IPS DF 6.9 (cell line): ENCODE results near the gene FZD7.

ENCODE experiments used
- DNase-seq: peaks from one replicate; pipeline ENCODE4 v3.0.0-alpha.2; 2013; ENCODE audit warnings: low read depth, low spot score
- H3K27ac ChIP-seq: one replicate; pipeline ENCODE4 v1.5.1; 2013; ENCODE audit warnings: low read length, control low read depth
- H3K27me3 ChIP-seq: 2 replicates; pipeline ENCODE4 v1.6.1; 2013; ENCODE audit warnings: mild to moderate bottlenecking, low read length; ENCODE audit not compliant: control insufficient read depth, insufficient read depth
- H3K36me3 ChIP-seq: 2 replicates; pipeline ENCODE4 v1.6.1; 2013; ENCODE audit warnings: low read length; ENCODE audit not compliant: control insufficient read depth, insufficient read depth
- H3K4me1 ChIP-seq: 2 replicates; pipeline ENCODE4 v1.6.1; 2013; ENCODE audit warnings: low read length; ENCODE audit not compliant: control insufficient read depth, insufficient read depth
- H3K4me3 ChIP-seq: 2 replicates; pipeline ENCODE4 v1.5.1; 2013; ENCODE audit warnings: mild to moderate bottlenecking, low read length
- H3K9me3 ChIP-seq: 2 replicates; pipeline ENCODE4 v1.6.1; 2013; ENCODE audit warnings: low read length, inconsistent platforms; ENCODE audit not compliant: control insufficient read depth, insufficient read depth
- WGBS: extraction: QIAGEN DNeasy Blood & Tissue Kit; methylation state at CpG from one replicate; pipeline ENCODE4 v1.1.7; 2013; ENCODE audit warnings: mixed read lengths, missing lambda C conversion rate; ENCODE audit not compliant: insufficient read length, insufficient coverage; 5-methylcytosine and 5-hydroxymethylcytosine counted together

FZD7 gene

GRCh38 chr2:202066875-202067274, 33.2 kb downstream of the FZD7 start:
- no CpG with 5 or more reads among the region's 2 CpGs for WGBS
- Histone ChIP-seq H3K9me3 (no peaks in the 10 kb centered on the region), H3K36me3 (no peaks in the 10 kb centered on the region), H3K4me3 (no peak overlapping the region), H3K27me3 (no peaks in the 10 kb centered on the region), H3K4me1 (peaks cover 5% of the 10 kb centered on the region; the same call in 1 of the 2 replicates), H3K27ac (no peak overlapping the region)
- DNase-seq: no peak

GRCh38 chr2:202067589-202067988, 33.9 kb downstream of the FZD7 start:
- H3K9me3 ChIP-seq: no peaks in the 10 kb centered on the region
- H3K4me1 ChIP-seq: peaks cover 5% of the 10 kb centered on the region; the same call in 1 of the 2 replicates
- no peak for DNase-seq
- no peak overlapping the region for H3K4me3 ChIP-seq
- no peaks in the 10 kb centered on the region for H3K27me3 ChIP-seq
- H3K27ac ChIP-seq: no peak overlapping the region
- H3K36me3 ChIP-seq: no peaks in the 10 kb centered on the region
- WGBS: no CpG with 5 or more reads among the region's 1 CpG

- no CpG with 5 or more reads among the region's 11 CpGs for WGBS
- no peak overlapping the region for H3K4me3 ChIP-seq
- H3K27me3 ChIP-seq: no peaks in the 10 kb centered on the region
- DNase-seq: no peak
- peaks cover 4% of the 10 kb centered on the region; the same call in 1 of the 2 replicates for H3K4me1 ChIP-seq
- no peak overlapping the region for H3K27ac ChIP-seq
- H3K36me3 ChIP-seq: no peaks in the 10 kb centered on the region
- H3K9me3 ChIP-seq: no peaks in the 10 kb centered on the region
These were observed 35.8 kb downstream of the FZD7 start for GRCh38 chr2:202069170-202070067.

DNA sequence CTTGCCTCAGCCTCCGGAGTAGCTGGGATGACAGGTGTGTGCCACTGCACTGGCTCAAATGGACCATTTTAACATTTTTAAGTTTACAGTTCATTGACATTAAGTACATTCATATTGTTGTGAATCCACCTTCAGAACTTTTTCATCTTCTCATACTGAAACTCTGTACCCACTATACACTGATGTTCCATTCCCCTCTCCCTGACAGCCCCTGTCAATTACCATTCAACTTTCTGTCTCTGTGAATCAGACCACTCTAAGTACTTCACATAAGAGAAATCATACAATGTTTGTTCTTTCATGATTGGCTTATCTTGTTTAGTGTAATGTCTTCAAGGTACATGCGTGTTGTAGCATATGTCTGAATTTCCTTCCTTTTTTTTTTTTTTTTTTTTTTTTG, 37.5 kb downstream of the FZD7 start:
- no peak for DNase-seq
- no CpG with 5 or more reads among the region's 2 CpGs for WGBS
- H3K36me3 ChIP-seq: no peaks in the 10 kb centered on the region
- no peaks in the 10 kb centered on the region for H3K4me1 ChIP-seq
- no peaks in the 10 kb centered on the region for H3K9me3 ChIP-seq
- H3K27me3 ChIP-seq: no peaks in the 10 kb centered on the region
- H3K27ac ChIP-seq: no peak overlapping the region
- H3K4me3 ChIP-seq: no peak overlapping the region

DNA sequence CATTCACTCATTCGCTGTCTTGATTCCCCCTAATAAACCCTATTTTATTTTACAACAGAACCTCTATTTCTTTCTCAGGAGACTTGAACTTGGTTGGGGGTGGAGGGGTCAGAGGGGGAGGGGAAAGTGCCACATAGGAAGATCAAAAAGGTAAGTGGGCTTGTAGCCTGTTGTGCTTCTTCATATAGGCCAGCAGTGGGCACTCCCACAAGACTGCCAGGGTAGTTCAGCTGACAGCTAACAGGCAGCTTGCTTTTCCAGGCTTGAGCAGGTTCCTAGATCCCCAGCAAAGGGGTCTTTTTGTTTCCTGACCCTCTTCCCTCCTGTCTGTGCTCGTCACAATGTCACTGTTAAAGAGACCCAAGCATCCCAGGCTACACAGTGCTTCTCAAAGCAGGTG, 38.6 kb downstream of the FZD7 start:
- no CpG with 5 or more reads among the region's 2 CpGs for WGBS
- no peaks in the 10 kb centered on the region for H3K4me1 ChIP-seq
- no peak overlapping the region for H3K27ac ChIP-seq
- H3K36me3 ChIP-seq: no peaks in the 10 kb centered on the region
- H3K9me3 ChIP-seq: no peaks in the 10 kb centered on the region
- H3K4me3 ChIP-seq: no peak overlapping the region
- H3K27me3 ChIP-seq: no peaks in the 10 kb centered on the region
- DNase-seq: no peak

GRCh38 chr2:202072737-202073401, 39.2 kb downstream of the FZD7 start, which contains the start of gene KIAA2012:
Gene KIAA2012 (plus strand): TSS chr2:202073255. CDS start chr2:202073628, 373 bp downstream.
- no peak within 1 kb of the TSS for H3K4me3 ChIP-seq
- H3K36me3 ChIP-seq: no peaks in the 10 kb centered on the region
- H3K9me3 ChIP-seq: no peaks in the 10 kb centered on the region
- no CpG with 5 or more reads among the region's 11 CpGs for WGBS
- no peaks in the 10 kb centered on the region for H3K27me3 ChIP-seq
- DNase-seq: no peak
- no peaks in the 10 kb centered on the region for H3K4me1 ChIP-seq
- no peak within 1 kb of the TSS for H3K27ac ChIP-seq

DNA sequence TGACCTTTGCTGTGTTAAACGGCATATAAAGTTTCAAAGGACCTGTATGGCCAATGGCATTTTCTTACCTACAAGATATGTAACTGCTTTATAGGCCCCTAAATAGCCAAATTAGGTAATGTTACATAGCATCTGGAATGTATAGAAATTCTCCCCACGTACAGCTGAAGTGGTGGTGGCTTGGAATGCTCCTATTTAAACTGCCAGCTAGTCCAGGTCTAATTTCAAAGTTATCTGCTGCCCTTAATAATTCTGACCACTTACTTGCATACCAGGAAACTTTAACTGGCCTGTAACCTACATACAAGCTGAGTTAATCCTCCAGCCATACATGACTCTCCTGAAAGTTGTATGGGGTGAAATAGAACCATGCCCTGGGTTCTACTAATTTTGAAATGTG, 40.7 kb downstream of the FZD7 start:
- Histone ChIP-seq H3K36me3 (no peaks in the 10 kb centered on the region), H3K27me3 (no peaks in the 10 kb centered on the region), H3K9me3 (no peaks in the 10 kb centered on the region), H3K4me3 (no peak overlapping the region), H3K4me1 (no peaks in the 10 kb centered on the region), H3K27ac (no peak overlapping the region)
- no peak for DNase-seq
- no CpG with 5 or more reads among the region's 2 CpGs for WGBS

DNA sequence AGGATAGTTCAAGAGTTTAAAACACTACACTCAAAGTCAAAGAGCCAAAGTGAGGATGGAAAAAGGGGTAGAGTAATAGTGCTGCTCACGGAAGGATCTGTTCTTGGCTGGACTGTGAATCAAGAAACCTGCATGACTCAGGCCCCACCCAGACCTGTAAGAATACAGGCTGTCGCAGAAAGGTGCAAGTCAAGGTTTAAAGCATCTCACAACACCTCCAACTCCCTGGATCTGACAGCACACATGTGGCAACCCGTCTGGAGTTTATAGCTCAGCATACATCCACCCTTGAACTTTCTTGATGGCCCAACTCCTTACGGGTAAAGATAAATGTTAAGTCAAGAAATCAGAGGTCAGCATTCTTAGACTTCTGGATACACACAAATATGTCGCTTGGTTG, 45.7 kb downstream of the FZD7 start:
- Histone ChIP-seq H3K36me3 (no peaks in the 10 kb centered on the region), H3K4me1 (peaks cover 5% of the 10 kb centered on the region), H3K27ac (no peak overlapping the region), H3K4me3 (no peak overlapping the region), H3K9me3 (no peaks in the 10 kb centered on the region), H3K27me3 (no peaks in the 10 kb centered on the region)
- no peak for DNase-seq
- WGBS: no CpG with 5 or more reads among the region's 5 CpGs

- DNase-seq: no peak
- Histone ChIP-seq H3K4me1 (peaks cover 6% of the 10 kb centered on the region), H3K36me3 (no peaks in the 10 kb centered on the region), H3K27ac (no peak overlapping the region), H3K4me3 (no peak overlapping the region), H3K27me3 (no peaks in the 10 kb centered on the region), H3K9me3 (no peaks in the 10 kb centered on the region)
- no CpG with 5 or more reads among the region's 6 CpGs for WGBS
These were observed 50.6 kb downstream of the FZD7 start for GRCh38 chr2:202084265-202084664.
